ENCODE measurements around the gene ANKS4B.

- no peak for TF ChIP-seq POLR2AphosphoS5 (IDR thresholded peaks at IDR 0.05; ENCODE audit: low read depth, low read length)
- no peak for TF ChIP-seq POU2F2 (IDR thresholded peaks at IDR 0.05; ENCODE audit: low read depth, low read length)
- TF ChIP-seq POLR2A (IDR thresholded peaks at IDR 0.05; ENCODE audit: low read depth, low read length) = no peak
These were observed 1.7 kb downstream of the ANKS4B start for GRCh38 chr16:21235199-21235585.

Measured in GM12891 (cell line).